Measurements from ENCODE around the gene PRXL2C.

- TF ChIP-seq GATA2 (IDR thresholded peaks at IDR 0.05; ENCODE audit: low read depth, low read length) (no peak), GATA3 (IDR thresholded peaks at IDR 0.05; ENCODE audit: low read depth, low read length) (no peak)
Observed at GRCh38 chr9:96620181-96620514, 35.0 kb downstream of the PRXL2C start.
